Adrenal gland (tissue), 12 donors: Measurements from ENCODE around the gene HMGCS2. TPM values are rescaled to one million over a fixed set of nuclear protein-coding genes. Genes with fewer than 3 reads are reported as not detected.

Experiments
- DNase-seq, 7 donors: peaks; one replicate each; pipeline ENCODE4 v3.0.0-alpha.2; 2019 to 2020
- H3K27ac ChIP-seq, 5 donors: fragments of 200-600 bp; sonication (generic) in 4 of 5; 1 replicate in 3 of 5; 2 replicates in 2 of 5; pipeline versions ENCODE4 v1.5.1 to v1.8.0; 2016 to 2020; ENCODE audit warnings: mild to moderate bottlenecking in 1 of 5
- H3K27me3 ChIP-seq: fragments of 200-600 bp; 2 replicates; pipeline ENCODE4 v1.8.0; 2021
- H3K36me3 ChIP-seq, 2 donors: fragments of 200-600 bp; replicated peaks in 1 of 2; 1 replicate in 1 of 2; 2 replicates in 1 of 2; pipeline versions ENCODE4 v1.5.1 to v1.8.0; 2018 to 2022
- H3K4me1 ChIP-seq, 2 donors: fragments of 200-600 bp; replicated peaks in 1 of 2; 1 replicate in 1 of 2; 2 replicates in 1 of 2; pipeline versions ENCODE4 v1.5.1 to v1.8.0; 2018 to 2021
- H3K4me3 ChIP-seq, 4 donors: fragments of 200-600 bp; sonication (generic) in 3 of 4; one replicate each; pipeline ENCODE4 v1.5.1; 2016 to 2018
- H3K9me3 ChIP-seq, 3 donors: fragments of 200-600 bp; sonication (generic) in 1 of 3; replicated peaks in 1 of 3; 1 replicate in 2 of 3; 2 replicates in 1 of 3; pipeline versions ENCODE4 v1.5.1 to v1.8.0; 2016 to 2021
- CTCF ChIP-seq, 6 experiments: fragments of 450-650 bp in 4 of 6; fragments of 200-600 bp in 2 of 6; sonication (generic) in 1 of 6; IDR thresholded peaks; 1 replicate in 5 of 6; 2 replicates in 1 of 6; pipeline versions ENCODE4 v1.5.1 to v1.8.0; 2016 to 2021; ENCODE audit warnings: antibody characterized with exemption in 6 of 6, mild to moderate bottlenecking in 2 of 6, moderate library complexity in 1 of 6
- POLR2A ChIP-seq, 2 donors: fragments of 450-650 bp; IDR thresholded peaks; one replicate each; pipeline ENCODE4 v1.6.1; 2017; ENCODE audit warnings: antibody characterized with exemption in 2 of 2, mild to moderate bottlenecking in 2 of 2, moderate library complexity in 1 of 2
- WGBS, 4 donors: extraction: QIAGEN DNeasy Blood & Tissue Kit in 2 of 4; methylation state at CpG; one replicate each; pipeline versions ENCODE4 v1.1.5 to v1.1.7; 2013 to 2017; 5-methylcytosine and 5-hydroxymethylcytosine counted together
- intact Hi-C, 2 donors: fragments of 100-400 bp; cut with DNase I; formaldehyde crosslinking; loops; one replicate each; pipeline versions ENCODE4 v1.14.1 to v1.15.0; 2022 to 2023
- polyA plus RNA-seq, 3 donors: library from polyadenylated mRNA; stranded (reverse); fragments of 200-250 nt in 2 of 3; fragments of 350-450 nt in 1 of 3; fragmentation: Illumina TruSeq in 1 of 3; extraction: RNeasy Lipid Tissue Mini Kit (QIAGEN cat#74804) in 1 of 3; gene quantifications; one replicate each; pipeline ENCODE4 v1.2.3, GENCODE V29; 2013 to 2014
- total RNA-seq, 9 donors: library from RNA; depleted of rRNA in 4 of 9; stranded (reverse); fragments of >200 nt in 4 of 9; fragments of 120-200 nt in 1 of 9; fragmentation: NEBNext Ultra II Directional in 1 of 9; extraction: Animal tissue kit (Norgen Biotek cat#: 25700) in 1 of 9; gene quantifications; one replicate each; pipeline versions ENCODE4 v1.1.0 to v1.2.4, GENCODE V29; 2013 to 2023
- donor health status: healthy with polysubstance abuse.
- donor health status: Bipolar disorder and iron deficiency.
- donor health status: DM: yes; HTN: yes; CAD: no.
- donor health status: DM: no; HTN: no; CAD: no.
- donor health status: DM: no; HTN: no; CAD: no.
- donor health status: DM: yes; HTN: yes; CAD: no.

Gene HMGCS2
- total and polyA plus RNA-seq, 12 donors = 0.30 to 0.68 (median 0.34) TPM; not detected in 5

GRCh38 chr1:119805247-119805646 is 36.5 kb upstream of the HMGCS2 start:
- Histone ChIP-seq H3K9me3 (no peaks in the 10 kb centered on the region), H3K36me3 (no peaks in the 10 kb centered on the region), H3K4me1 (no peaks in the 10 kb centered on the region), H3K27me3 (peaks cover 16% of the 10 kb centered on the region), H3K4me3 (no peak overlapping the region), H3K27ac (no peak overlapping the region)
- intact Hi-C loops = no loop called here
- 82 to 87% (median 83%) methylated on average over 8 of the region's 8 CpGs for WGBS, 4 donors
- DNase-seq = no peak
- TF ChIP-seq POLR2A (IDR thresholded peaks at IDR 0.05) (no peak), CTCF (IDR thresholded peaks at IDR 0.05) (no peak)

- Histone ChIP-seq H3K27ac (no peak overlapping the region), H3K9me3 (no peaks in the 10 kb centered on the region), H3K4me1 (no peaks in the 10 kb centered on the region), H3K36me3 (no peaks in the 10 kb centered on the region), H3K27me3 (no peaks in the 10 kb centered on the region), H3K4me3 (no peak overlapping the region)
- intact Hi-C loops = no loop called here
- TF ChIP-seq POLR2A (IDR thresholded peaks at IDR 0.05) = no peak
- no peak for TF ChIP-seq CTCF (IDR thresholded peaks at IDR 0.05)
- 85 to 91% (median 88%) methylated on average over 15 of the region's 15 CpGs for WGBS, 4 donors
- no peak for DNase-seq
Measured at GRCh38 chr1:119799599-119800177, 31.0 kb upstream of the HMGCS2 start.

- intact Hi-C loops = no loop called here
- TF ChIP-seq POLR2A (IDR thresholded peaks at IDR 0.05) (no peak), CTCF (IDR thresholded peaks at IDR 0.05) (no peak)
- 84 to 94% (median 86%) methylated on average over 4 of the region's 4 CpGs for WGBS, 4 donors
- no peak for DNase-seq
- no peak overlapping the region for H3K27ac ChIP-seq
- no peaks in the 10 kb centered on the region for H3K36me3 ChIP-seq
- H3K4me3 ChIP-seq = no peak overlapping the region
- no peaks in the 10 kb centered on the region for H3K9me3 ChIP-seq
- no peaks in the 10 kb centered on the region for H3K27me3 ChIP-seq
- H3K4me1 ChIP-seq = no peaks in the 10 kb centered on the region
Measured at GRCh38 chr1:119799003-119799402, 30.3 kb upstream of the HMGCS2 start.

GRCh38 chr1:119797606-119798005 is 28.9 kb upstream of the HMGCS2 start:
- no peak for DNase-seq
- Histone ChIP-seq H3K9me3 (no peaks in the 10 kb centered on the region), H3K4me1 (no peaks in the 10 kb centered on the region), H3K4me3 (no peak overlapping the region), H3K36me3 (no peaks in the 10 kb centered on the region), H3K27me3 (no peaks in the 10 kb centered on the region), H3K27ac (no peak overlapping the region)
- 84 to 87% (median 86%) methylated on average over 7 of the region's 7 CpGs for WGBS, 4 donors
- intact Hi-C loops = no loop called here
- TF ChIP-seq POLR2A (IDR thresholded peaks at IDR 0.05) (no peak), CTCF (IDR thresholded peaks at IDR 0.05) (no peak)
